Kidney (tissue), 14 donors: ENCODE measurements around the gene SOX1. TPM values are rescaled to one million over a fixed set of nuclear protein-coding genes. Genes with fewer than 3 reads are reported as not detected.

ENCODE experiments used
- DNase-seq, 5 donors: peaks; one replicate each; pipeline ENCODE4 v3.0.0-alpha.2; 2013 to 2020
- FAIRE-seq: peaks from 2 replicates; lab custom pipeline; 2012; peaks lifted over from hg19 to GRCh38; lab: Jason Lieb, UNC
- H3K27ac ChIP-seq, 2 donors: one replicate each; pipeline ENCODE4 v1.7.0; 2013; ENCODE audit warnings: low read depth in 2 of 2, low read length in 2 of 2, inconsistent platforms in 1 of 2
- H3K27me3 ChIP-seq: one replicate; pipeline ENCODE4 v1.7.1; 2013; ENCODE audit warnings: low read length, inconsistent platforms; ENCODE audit not compliant: control insufficient read depth, insufficient read depth
- H3K36me3 ChIP-seq, 3 donors: one replicate each; pipeline versions ENCODE4 v1.7.0 to v1.7.1; 2013; ENCODE audit warnings: low read length in 3 of 3, control low read depth in 1 of 3, inconsistent platforms in 1 of 3; ENCODE audit not compliant: insufficient read depth in 3 of 3, control insufficient read depth in 2 of 3
- H3K4me1 ChIP-seq, 3 donors: one replicate each; pipeline versions ENCODE4 v1.7.0 to v1.7.1; 2013; ENCODE audit warnings: low read length in 3 of 3, inconsistent platforms in 1 of 3, low read depth in 1 of 3; ENCODE audit not compliant: control insufficient read depth in 2 of 3, insufficient read depth in 2 of 3
- H3K4me3 ChIP-seq, 3 donors: one replicate each; pipeline versions ENCODE4 v1.7.0 to v1.8.1; 2013; ENCODE audit warnings: low read length in 3 of 3, control low read depth in 1 of 3, inconsistent platforms in 1 of 3
- H3K9ac ChIP-seq, 3 donors: one replicate each; pipeline versions ENCODE4 v1.7.0 to v1.7.1; 2013; ENCODE audit warnings: low read length in 3 of 3, control low read depth in 1 of 3, inconsistent platforms in 1 of 3
- H3K9me3 ChIP-seq, 3 donors: one replicate each; pipeline versions ENCODE4 v1.7.0 to v1.7.1; 2013; ENCODE audit warnings: low read length in 3 of 3, control low read depth in 1 of 3, inconsistent platforms in 1 of 3; ENCODE audit not compliant: control insufficient read depth in 2 of 3, insufficient read depth in 1 of 3
- CTCF ChIP-seq: IDR thresholded peaks from 3 replicates; pipeline ENCODE4 v1.5.1; 2012; ENCODE audit warnings: mild to moderate bottlenecking, moderate library complexity, borderline replicate concordance; ENCODE audit not compliant: insufficient read depth; ENCODE audit errors: extremely low read depth
- intact Hi-C: fragments of 100-400 bp; cut with DNase I; formaldehyde crosslinking; loops from one replicate; pipeline ENCODE4 v1.11.1; 2022
- polyA plus RNA-seq: library from polyadenylated mRNA; stranded (reverse); fragments of 350-450 nt; fragmentation: Illumina TruSeq; extraction: RNeasy Lipid Tissue Mini Kit (QIAGEN cat#74804); gene quantifications from one replicate; pipeline ENCODE4 v1.2.3, GENCODE V29; 2014; ENCODE audit warnings: low read depth, low replicate concordance; ENCODE audit not compliant: insufficient read depth
- total RNA-seq: library from RNA; stranded (reverse); fragmentation: NEBNext Ultra II Directional; extraction: Animal tissue kit (Norgen Biotek cat#: 25700); gene quantifications from one replicate; pipeline ENCODE4 v1.2.1, GENCODE V29; 2021
- donor health status: control.
- donor health status: control.
- donor health status: control.
- donor health status: control.
- donor health status: control.
- donor health status: DM: yes; HTN: yes; CAD: no.
- donor health status: Normal renal cell carcinoma (clear cell type).

Gene SOX1
- total and polyA plus RNA-seq, 2 donors from 2014 or later: not detected

GRCh38 chr13:112034231-112034630, 32.7 kb upstream of the SOX1 start:
- no peaks in the 10 kb centered on the region for H3K27me3 ChIP-seq
- intact Hi-C loops: no loop called here
- TF ChIP-seq CTCF: no peak
- H3K36me3 ChIP-seq: no peaks in the 10 kb centered on the region
- H3K27ac ChIP-seq: no peak overlapping the region
- H3K9ac ChIP-seq: no peak overlapping the region
- FAIRE-seq: no peak
- no peaks in the 10 kb centered on the region for H3K9me3 ChIP-seq
- no peaks in the 10 kb centered on the region for H3K4me1 ChIP-seq
- DNase-seq: peak in 2 of 5 donors; percentile 17 to 23
- H3K4me3 ChIP-seq: no peak overlapping the region

- no peaks in the 10 kb centered on the region for H3K27me3 ChIP-seq
- no peak for FAIRE-seq
- no peaks in the 10 kb centered on the region for H3K9me3 ChIP-seq
- H3K4me3 ChIP-seq: no peak overlapping the region
- intact Hi-C loops: no loop called here
- no peak overlapping the region for H3K9ac ChIP-seq
- H3K27ac ChIP-seq: no peak overlapping the region
- H3K4me1 ChIP-seq: no peaks in the 10 kb centered on the region
- DNase-seq: peak in 1 of 5 donors; percentile 4
- no peak for TF ChIP-seq CTCF
- H3K36me3 ChIP-seq: no peaks in the 10 kb centered on the region
These were observed 32.1 kb upstream of the SOX1 start for GRCh38 chr13:112034846-112035245.

GRCh38 chr13:112042496-112042895, 24.5 kb upstream of the SOX1 start:
- intact Hi-C loops: no loop called here
- no peak for TF ChIP-seq CTCF
- no peak for DNase-seq
- Histone ChIP-seq H3K27ac (no peak overlapping the region), H3K4me1 (no peaks in the 10 kb centered on the region), H3K4me3 (no peak overlapping the region), H3K27me3 (no peaks in the 10 kb centered on the region), H3K36me3 (no peaks in the 10 kb centered on the region), H3K9ac (no peak overlapping the region), H3K9me3 (peaks cover 0 to 4% (median 2%) of the 10 kb centered on the region in 3 donors)
- no peak for FAIRE-seq

- H3K9me3 ChIP-seq: peaks cover 0 to 2% (median 0%) of the 10 kb centered on the region in 3 donors
- FAIRE-seq (no peak), DNase-seq (no peak)
- H3K9ac ChIP-seq: no peak overlapping the region
- no peaks in the 10 kb centered on the region for H3K36me3 ChIP-seq
- TF ChIP-seq CTCF: no peak
- no peak overlapping the region for H3K4me3 ChIP-seq
- no peak overlapping the region for H3K27ac ChIP-seq
- peaks cover 40% of the 10 kb centered on the region for H3K27me3 ChIP-seq
- H3K4me1 ChIP-seq: no peaks in the 10 kb centered on the region
- intact Hi-C loops: no loop called here
These were observed 14.7 kb upstream of the SOX1 start for GRCh38 chr13:112052213-112052612.
